NCI-H510A (cell line): ENCODE results near the gene PFN2.
"Not testable (repeated sequence)": the region's sequence is repeated elsewhere in the genome, so short reads cannot be mapped to it uniquely, and the experiment has no call there.

Experiments used
- DNase-seq: peaks from one replicate; lab custom pipeline; 2025; lab: John Stamatoyannopoulos, UW

PFN2 gene, protein sequence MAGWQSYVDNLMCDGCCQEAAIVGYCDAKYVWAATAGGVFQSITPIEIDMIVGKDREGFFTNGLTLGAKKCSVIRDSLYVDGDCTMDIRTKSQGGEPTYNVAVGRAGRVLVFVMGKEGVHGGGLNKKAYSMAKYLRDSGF

GRCh38 chr3:149970716-149971402 is at the start of gene PFN2:
Gene PFN2, minus strand, starts transcription at chr3:149970895. Its CDS starts 39 bp downstream, at chr3:149970856.
- peak; percentile 88 for DNase-seq

DNA sequence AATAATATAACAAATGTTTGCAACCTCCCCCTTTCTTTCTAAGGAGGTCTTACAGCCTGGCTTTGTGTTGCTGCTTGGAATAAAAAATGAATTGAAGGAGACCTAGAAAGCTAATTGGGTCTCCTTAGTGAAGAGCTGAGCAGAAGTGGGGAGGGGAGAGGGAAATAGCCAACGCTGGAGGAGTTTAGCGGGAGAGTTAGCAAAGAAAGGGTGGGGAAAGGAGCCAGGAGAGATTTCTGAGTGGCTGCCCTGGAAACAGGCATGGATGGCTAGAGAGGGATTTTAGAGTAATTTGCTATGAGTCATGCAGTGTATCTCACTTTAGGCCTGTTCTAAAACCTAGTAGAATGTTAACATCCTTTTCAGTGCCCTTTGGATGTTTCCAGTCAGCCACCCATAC is 45.2 kb upstream of the PFN2 start:
- no peak for DNase-seq

DNA sequence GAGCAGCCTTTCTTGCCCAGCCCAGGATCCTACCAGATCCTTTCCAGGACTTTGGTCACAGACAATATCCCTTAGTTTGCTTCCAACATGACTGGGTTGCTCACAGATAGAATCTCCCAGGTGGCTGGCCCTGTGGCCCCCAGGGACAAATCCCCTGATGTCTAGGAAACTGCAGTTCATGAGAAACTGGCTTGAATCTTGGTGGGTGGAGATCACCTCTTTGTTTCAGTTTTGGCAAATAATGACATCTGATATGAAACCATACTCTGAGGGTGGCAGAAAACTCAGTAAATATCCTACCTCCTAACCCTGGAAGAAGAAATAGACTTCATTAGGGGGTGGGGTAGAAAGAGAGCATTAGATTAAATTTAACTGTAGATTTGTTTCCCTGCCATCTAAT is 44.1 kb upstream of the PFN2 start:
- DNase-seq, result no peak

- no peak for DNase-seq
Measured at GRCh38 chr3:150013801-150014200, 43.1 kb upstream of the PFN2 start.

GRCh38 chr3:150006794-150007193 is 36.1 kb upstream of the PFN2 start:
- no peak for DNase-seq

DNA sequence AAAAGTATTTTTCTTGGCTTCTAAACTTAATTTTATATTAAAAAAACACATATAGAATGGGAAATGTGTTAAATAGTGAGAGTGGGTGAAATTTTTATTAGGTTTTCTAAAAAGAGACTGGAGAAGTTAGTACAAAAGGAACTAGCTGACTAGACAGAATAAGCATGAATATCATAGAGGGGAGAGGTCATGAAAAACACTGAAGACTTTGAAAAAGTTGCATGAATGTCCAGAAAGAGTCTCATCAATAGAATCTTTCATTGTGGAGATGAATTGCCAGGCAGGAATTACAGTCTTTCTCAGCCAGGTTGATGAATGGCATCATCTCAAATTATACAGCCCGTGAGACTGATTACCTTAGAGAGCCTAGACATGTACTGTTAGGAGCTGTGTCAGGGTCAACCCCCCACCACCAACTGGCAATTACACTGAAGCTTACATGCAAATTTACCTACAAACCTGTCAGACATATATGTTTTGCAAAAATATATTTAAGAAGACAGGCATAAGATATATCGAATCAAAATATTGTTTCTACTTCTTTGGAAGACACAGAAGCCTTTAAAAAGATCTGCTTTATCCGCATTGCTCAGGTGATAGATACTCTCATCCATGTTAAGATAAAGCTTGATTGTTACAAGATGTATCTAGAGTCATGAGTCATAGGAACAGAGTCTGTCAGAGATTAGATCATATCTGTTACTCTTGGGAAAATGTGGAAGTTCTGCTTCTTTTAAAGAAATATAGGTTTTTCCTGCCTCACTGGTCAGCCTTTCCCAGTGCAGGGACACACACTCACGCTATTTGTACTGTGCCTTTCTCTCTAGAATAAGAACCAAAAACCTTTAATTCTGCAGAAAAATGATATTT is 34.8 kb upstream of the PFN2 start:
- no peak for DNase-seq

DNA sequence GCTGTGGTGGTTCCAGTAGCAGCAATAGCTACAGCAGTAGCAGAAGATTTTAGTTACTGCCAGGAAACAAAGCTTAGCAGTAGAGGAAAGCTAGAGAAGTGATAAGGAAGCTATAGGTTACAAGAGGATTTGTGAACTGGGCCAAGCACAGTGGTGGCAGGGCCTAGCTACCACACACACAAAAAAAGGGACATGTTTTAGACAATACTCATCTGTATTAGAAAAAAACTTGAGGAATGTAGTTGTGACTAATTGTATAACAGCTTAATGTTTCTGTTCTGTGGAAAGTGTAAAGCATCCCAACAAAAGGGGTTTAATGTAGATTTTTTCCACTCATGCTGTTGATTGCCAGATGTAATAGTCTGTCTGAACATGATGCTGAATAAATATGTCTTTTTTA is 29.9 kb upstream of the PFN2 start:
- no peak for DNase-seq

GRCh38 chr3:149999421-149999820 is 28.7 kb upstream of the PFN2 start:
- DNase-seq, result no peak

DNA sequence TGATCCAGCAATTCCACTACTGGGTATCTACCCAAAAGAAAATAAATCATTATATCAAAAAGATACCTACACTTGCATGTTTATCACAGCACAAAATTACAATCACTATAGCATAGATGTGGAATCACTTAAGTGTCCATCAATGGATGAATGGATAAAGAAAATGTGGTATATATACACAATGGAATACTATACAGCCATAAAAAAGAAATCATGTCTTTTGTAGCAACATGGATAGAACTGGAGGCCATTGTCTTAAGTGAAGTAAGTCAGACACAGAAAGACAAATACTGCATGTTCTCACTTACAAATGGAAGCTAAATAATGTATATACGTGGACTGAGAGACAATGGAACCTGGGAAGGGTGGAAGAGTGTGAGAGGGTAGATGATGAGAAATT is 28.3 kb upstream of the PFN2 start:
- no peak for DNase-seq

DNA sequence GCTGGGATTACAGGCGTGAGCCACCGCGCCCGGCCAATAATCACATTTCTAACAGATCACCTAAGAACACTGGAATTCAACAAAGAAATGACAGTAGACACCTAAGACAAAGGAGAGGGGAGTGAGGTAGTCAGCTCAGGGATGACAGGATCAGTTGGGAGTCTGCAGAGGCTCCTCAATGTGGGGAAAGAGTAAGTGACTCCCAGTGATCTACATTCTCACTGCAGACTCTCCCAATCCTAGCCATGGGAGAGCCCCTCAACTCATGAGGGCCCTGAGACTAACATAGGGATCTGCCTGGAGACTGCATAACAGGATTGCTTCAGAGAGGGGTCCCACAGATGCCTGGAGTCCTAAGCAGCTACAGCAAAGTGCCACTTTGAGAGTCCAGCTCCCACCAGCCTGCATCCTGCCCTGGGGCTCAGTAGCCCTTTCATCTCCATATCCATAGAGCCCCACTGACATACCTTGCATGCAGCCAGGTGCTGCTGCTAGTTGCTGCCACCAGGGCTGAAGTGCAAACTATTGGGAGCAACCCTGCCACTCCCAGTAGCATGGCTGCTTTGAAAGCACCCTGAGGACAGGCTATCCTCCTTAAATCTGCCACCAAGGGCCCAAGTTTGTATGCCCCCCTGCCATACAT is 21.8 kb upstream of the PFN2 start:
- no peak for DNase-seq

- DNase-seq, result no peak
Measured at GRCh38 chr3:149990423-149990948, 19.8 kb upstream of the PFN2 start.

GRCh38 chr3:149989307-149989706 is 18.6 kb upstream of the PFN2 start:
- no peak for DNase-seq

DNA sequence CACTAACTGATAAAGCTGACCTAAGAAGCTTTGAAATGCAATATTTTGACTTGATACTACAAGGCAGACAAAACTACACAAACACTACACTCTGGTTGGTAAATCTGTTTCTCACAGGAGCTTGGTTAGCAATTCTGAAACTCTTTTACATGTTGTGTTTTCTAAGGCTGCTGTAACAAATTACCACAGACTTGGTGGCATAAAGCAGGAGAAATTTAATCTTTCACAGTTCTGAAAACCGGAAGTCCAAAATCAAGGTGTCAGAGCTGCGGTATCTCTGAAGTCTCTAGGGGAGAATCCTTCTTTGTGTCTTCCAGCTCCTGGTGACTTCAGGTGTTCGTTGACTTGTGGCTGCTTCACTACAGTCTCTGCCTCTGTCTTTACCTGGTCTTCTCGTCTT is 12.9 kb upstream of the PFN2 start:
- DNase-seq, result no peak

DNA sequence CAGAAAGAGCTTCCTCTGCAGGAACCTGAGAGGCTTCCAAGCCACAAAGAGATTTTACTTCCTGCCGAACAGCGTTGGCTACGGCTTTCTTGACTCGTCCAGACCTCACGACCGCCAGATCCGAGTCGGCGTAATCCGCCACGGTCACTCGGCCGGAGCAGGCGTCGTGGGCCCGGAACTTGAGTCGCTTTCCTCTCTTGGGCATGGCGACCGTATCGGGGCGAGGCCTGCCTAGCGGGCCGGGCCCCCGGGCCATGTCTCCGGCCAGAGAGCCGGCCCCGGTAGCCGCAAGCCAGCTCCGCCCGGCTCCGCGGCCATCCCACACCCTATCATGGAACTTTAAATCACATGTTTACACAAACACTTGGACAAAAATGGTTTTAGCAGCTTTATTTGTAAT is 12.4 kb upstream of the PFN2 start:
- DNase-seq, result not testable (repeated sequence)

GRCh38 chr3:149981979-149982378 is 11.3 kb upstream of the PFN2 start:
- DNase-seq, result not testable (repeated sequence)

DNA sequence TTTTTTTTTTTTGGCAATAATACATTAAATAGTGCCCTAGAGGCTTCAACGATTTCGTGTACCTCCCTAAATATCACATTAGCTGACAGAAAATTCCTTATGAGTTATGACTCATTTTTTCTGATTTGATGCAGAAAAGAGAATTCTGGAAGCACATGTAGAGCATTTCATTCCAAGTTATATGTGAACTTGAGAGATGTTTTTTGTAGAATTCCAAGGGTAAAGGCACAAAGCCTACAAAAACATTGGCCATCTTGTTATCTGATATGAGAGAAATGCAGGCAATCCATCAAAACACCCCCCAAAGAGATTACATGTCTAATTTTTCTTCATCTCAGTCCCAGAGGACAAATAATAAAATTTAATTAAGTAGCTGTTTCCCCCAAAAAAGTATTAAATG is 6.7 kb upstream of the PFN2 start:
- no peak for DNase-seq

- DNase-seq, result no peak
Measured at GRCh38 chr3:149975919-149976318, 5.2 kb upstream of the PFN2 start.

- DNase-seq, result peak; percentile 88
Measured at GRCh38 chr3:149971403-149972075, 844 bp upstream of the PFN2 start.

DNA sequence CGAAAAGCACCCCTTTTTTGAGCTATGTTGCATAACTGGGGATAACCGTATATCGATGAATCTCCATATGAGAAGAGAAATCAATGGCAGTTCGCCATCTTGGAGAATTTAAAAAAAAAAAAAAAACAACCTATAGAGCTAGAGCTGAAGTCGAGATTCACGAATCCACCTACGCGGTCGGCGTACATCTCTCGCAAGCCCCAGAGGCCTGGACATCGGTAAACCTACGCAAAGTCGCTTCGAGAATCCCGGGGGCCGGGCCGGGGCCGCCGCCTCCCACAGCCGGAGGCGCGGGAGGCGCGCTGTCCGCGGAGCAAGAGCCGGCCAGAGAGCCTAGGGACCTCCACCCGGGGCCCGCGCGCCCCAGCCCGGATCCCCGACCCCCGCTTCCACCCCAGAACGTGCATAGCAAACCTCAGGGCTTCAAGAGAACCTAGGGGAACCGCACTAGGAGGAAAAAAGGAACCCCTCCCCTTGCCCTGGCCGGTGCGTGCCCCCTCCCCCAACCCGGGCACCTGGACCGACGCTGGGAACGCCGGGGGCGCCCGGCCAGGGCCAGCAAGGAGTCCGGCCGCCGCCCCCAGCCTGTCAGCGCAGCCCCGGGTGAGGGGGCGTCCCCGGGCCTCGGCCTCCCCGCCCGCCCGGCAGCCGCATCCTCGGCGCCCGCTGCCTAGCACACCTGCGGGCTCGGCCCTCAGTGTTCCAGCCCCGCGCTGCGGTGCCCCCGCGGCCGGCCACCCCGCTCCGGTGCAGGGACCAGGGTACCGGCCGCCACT is 567 bp downstream of the PFN2 start:
- DNase-seq, result peak; percentile 53

DNA sequence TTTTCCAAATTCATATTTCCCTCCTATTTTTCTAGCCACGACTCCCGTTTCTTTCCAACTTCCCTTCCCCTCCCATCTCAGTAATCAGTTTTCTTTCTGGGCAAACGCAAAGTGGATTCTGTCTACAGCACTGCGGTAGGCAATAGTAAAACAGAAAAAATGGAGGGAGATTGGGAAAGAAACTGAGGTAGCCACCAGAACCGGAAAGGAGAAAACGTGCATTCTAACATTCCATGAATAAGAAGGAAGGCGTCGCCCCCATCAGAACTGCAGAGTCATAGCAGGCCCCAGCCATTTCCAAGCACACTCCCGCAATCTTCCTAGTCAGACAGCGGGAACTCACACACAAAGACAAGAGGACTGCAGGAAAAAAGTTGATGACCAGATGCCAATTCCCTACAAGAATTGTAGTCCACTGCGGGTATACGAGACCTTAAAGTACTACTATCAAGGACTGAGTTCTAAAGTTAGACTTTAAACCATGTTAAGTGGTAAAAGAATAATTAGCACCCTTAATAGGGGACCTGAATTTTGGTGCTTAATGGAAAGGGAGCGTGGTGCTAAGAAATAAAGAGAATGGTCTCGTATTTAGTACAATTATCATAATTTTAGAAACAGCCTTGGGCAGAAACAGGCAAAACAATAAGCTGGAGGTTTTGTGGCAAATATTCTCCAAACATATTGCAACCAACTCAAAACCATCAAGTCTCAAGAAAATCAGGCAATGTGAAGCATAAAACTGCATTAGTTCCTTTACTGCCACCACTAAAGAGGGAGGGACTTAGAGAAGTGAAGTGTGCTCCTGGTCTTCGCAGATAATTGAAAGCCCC is 1.4 kb downstream of the PFN2 start:
- peak; percentile 58 for DNase-seq
